GM13976 (cell line): ENCODE results near the gene CSF3.

Source experiments
- DNase-seq: peaks from one replicate; pipeline ENCODE4 v3.0.0; 2012; ENCODE audit warnings: low spot score
- CTCF ChIP-seq: IDR thresholded peaks from 2 replicates; pipeline ENCODE4 v1.5.1; 2012; ENCODE audit warnings: borderline replicate concordance, mild to moderate bottlenecking; ENCODE audit not compliant: insufficient read depth; ENCODE audit errors: extremely low read depth, missing control alignments, control extremely low read depth
- in situ Hi-C: fragments of 300-500 bp; cut with MboI; formaldehyde crosslinking; loops from one replicate; pipeline ENCODE4 v1.12.0; 2022; ENCODE audit warnings: low sequenced_read_pairs, mixed read lengths, inconsistent platforms; ENCODE audit not compliant: unreplicated experiment

The CSF3 gene

DNA sequence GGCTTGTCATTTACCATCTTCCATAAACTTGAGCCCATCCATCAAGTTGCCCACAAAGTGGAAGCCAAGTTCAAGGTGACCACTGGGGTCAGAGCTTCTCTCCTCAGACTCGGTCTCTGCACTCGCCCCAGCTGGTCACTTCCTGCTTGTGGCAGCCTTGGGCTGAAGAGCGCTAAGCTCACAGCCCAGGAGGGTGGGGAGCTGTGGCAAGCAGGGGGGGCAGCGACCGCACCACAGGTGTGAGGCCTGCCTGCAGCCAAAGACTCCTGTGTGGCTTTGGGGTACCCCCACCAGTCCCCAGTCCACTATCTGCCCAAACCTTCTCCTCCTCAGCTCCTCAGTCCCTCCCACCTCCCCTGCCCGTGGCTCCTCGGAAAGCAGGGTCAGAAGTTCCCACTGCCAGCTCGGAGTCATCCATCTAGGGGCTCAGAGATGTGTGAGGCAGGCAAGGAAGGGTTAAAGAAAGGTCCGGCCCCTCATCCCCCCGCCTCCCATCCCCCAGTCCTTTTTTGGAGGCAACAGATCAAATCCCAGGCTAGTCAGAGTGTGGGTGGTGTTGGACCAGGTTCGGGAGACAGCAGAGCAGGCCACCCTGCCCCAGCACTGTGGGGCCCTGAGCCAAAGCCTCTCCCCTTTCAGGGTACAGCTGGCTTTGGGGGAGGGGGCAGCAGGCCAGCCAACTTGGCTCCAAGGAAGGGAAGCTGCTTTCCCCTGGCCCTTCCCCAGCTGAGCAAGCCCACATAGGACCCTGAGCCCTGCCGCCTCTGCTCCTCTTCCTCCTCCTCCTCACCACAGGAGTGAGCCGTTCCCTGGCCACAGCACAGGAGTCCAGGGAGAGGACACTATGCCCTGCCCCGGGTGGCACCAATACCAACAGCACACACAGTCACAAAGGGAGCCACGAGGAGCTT is 3.2 kb downstream of the CSF3 start:
- TF ChIP-seq CTCF = no peak
- no peak for DNase-seq
- in situ Hi-C loops = loop anchor here (10.0 kb wide), 1 partner anchor 266 kb away; the partner anchor contains the start of gene CDC6

- TF ChIP-seq CTCF = no peak
- DNase-seq = no peak
- in situ Hi-C loops = loop anchor here (10.0 kb wide), 1 partner anchor 265 kb away; the partner anchor contains the start of gene CDC6
Measured at GRCh38 chr17:40019140-40019991, 4.1 kb downstream of the CSF3 start.

DNA sequence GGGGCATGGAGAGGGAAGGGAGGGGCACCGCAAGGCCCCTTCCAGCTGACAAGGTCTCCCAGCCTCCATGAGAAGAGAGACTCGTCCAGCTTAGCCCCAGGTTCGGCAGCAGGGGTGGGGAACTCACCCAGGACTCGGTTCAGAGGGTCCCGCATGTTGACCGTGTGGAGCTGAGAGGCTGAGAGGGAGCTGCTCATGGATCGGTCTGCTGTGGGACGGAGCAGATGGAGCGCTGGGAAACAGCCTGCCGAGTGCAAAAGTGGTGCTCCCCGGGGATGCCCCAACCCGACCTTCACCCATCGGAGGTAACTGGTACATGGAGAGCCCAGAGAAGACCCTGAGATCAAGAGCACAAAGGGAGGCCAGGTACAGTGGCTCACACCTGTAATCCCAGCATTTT is 4.9 kb downstream of the CSF3 start:
- in situ Hi-C loops = no loop called here
- DNase-seq = no peak
- TF ChIP-seq CTCF = no peak

DNA sequence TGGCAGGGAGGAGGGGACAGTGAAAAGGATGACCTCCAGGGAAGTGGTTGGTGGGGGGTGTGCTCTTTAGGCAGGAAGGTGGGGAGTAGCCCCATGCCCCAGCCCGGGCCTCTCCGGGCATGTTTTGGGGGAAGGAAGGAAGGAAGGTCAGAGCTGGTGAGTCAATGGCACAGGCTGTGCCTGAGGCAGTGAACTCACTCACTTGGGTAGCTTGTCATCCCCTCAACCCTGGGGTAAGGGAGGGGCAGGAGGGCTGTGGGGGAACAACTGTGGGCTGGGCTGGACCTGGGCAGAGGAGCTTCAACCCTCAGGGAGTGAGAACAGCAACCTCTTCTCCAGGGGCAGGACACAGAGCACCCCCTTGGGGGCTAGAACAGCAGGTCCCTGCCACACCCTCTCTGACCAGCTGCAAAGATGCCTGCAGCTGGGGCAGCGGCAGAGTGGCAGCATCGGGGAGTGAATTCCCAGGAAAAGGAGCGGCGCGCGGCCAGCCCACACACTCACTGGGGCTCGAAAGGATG is 6.3 kb downstream of the CSF3 start:
- in situ Hi-C loops = no loop called here
- TF ChIP-seq CTCF = no peak
- no peak for DNase-seq

- in situ Hi-C loops = no loop called here
Measured at GRCh38 chr17:40022497-40022896, 7.3 kb downstream of the CSF3 start.

More at GRCh38 chr17:40022497-40022896, 7.3 kb downstream of the CSF3 start:
- TF ChIP-seq CTCF = no peak
- DNase-seq = peak; percentile 21
